ENCODE measurements around the gene OR51B2.
"Not testable (repeated sequence)": the region's sequence is repeated elsewhere in the genome, so short reads cannot be mapped to it uniquely, and the experiment has no call there.

OR51B2 gene

GRCh38 chr11:5297721-5298323 is 26.3 kb downstream of the OR51B2 start:
- Mint-ChIP-seq H3K27ac (no peak overlapping the region), H3K27me3 (no peaks in the 10 kb centered on the region)
- intact Hi-C loops (cut with micrococcal nuclease) = no loop called here

GRCh38 chr11:5294342-5294995 is 29.6 kb downstream of the OR51B2 start:
- H3K4me1 Mint-ChIP-seq (ENCODE audit: low read depth); H3K9me3 Mint-ChIP-seq; H3K27ac Mint-ChIP-seq; intact Hi-C loops (cut with micrococcal nuclease); H3K36me3 Mint-ChIP-seq (ENCODE audit: low read depth); H3K4me3 Mint-ChIP-seq; H3K27me3 Mint-ChIP-seq: not testable (repeated sequence)

More at GRCh38 chr11:5297721-5298323, 26.3 kb downstream of the OR51B2 start:
- Mint-ChIP-seq H3K4me1 (ENCODE audit: low read depth) (no peaks in the 10 kb centered on the region), H3K36me3 (ENCODE audit: low read depth) (no peaks in the 10 kb centered on the region), H3K9me3 (no peaks in the 10 kb centered on the region), H3K4me3 (no peak overlapping the region)

GRCh38 chr11:5293028-5293427 is 31.1 kb downstream of the OR51B2 start:
- no peaks in the 10 kb centered on the region for H3K27me3 Mint-ChIP-seq
- no peaks in the 10 kb centered on the region for H3K9me3 Mint-ChIP-seq
- H3K4me3 Mint-ChIP-seq = no peak overlapping the region
- H3K4me1 Mint-ChIP-seq (ENCODE audit: low read depth) = no peaks in the 10 kb centered on the region
- no peaks in the 10 kb centered on the region for H3K36me3 Mint-ChIP-seq (ENCODE audit: low read depth)
- intact Hi-C loops (cut with micrococcal nuclease) = no loop called here
- H3K27ac Mint-ChIP-seq = no peak overlapping the region

- H3K9me3 Mint-ChIP-seq = no peaks in the 10 kb centered on the region
- no peak overlapping the region for H3K27ac Mint-ChIP-seq
- intact Hi-C loops (cut with micrococcal nuclease) = no loop called here
- H3K4me3 Mint-ChIP-seq = no peak overlapping the region
- H3K27me3 Mint-ChIP-seq = no peaks in the 10 kb centered on the region
- no peaks in the 10 kb centered on the region for H3K36me3 Mint-ChIP-seq (ENCODE audit: low read depth)
- H3K4me1 Mint-ChIP-seq (ENCODE audit: low read depth) = no peaks in the 10 kb centered on the region
Observed at GRCh38 chr11:5291207-5291838, 32.8 kb downstream of the OR51B2 start.

DNA sequence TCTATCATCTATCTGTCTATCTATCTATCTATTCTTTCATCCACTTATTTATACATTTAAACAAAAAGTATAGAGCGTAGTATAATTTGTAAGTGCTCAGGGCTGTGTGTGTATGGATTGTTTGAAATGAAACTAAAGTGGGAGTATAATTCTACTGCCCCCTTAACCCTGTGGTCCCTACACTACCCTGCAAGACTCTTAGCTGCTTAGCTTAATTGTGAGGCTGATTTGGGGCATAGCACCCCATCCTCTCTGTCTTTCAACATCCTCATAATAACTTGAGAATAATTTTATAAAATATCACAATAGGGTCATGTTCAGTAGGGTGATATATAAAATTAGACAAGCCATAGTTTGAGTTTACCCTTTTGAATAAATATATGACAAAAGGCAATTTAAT is 34.0 kb downstream of the OR51B2 start:
- H3K4me1 Mint-ChIP-seq (ENCODE audit: low read depth) = no peaks in the 10 kb centered on the region
- no peaks in the 10 kb centered on the region for H3K9me3 Mint-ChIP-seq
- H3K4me3 Mint-ChIP-seq = no peak overlapping the region
- no peak overlapping the region for H3K27ac Mint-ChIP-seq
- intact Hi-C loops (cut with micrococcal nuclease) = no loop called here
- no peaks in the 10 kb centered on the region for H3K36me3 Mint-ChIP-seq (ENCODE audit: low read depth)
- H3K27me3 Mint-ChIP-seq = no peaks in the 10 kb centered on the region

DNA sequence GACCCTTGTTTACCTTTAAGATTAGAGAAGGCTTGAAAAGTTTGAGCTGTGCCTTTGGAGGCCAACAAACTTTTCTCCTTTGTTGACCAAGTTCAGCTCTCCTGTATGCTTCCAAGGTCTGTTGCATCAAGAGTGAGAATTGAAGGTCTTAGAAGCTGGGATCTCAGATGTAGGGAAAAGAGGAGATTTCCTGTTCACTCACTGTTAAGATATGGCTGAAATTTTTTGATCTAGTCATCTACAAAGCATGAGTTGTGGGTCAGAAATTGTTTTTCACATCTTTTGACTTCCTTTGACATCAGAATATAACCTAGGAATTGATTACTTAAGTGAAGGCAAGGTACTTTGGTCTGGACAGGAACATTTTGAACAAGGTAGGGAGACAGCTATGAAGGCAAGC is 34.4 kb downstream of the OR51B2 start:
- H3K4me1 Mint-ChIP-seq (ENCODE audit: low read depth) = no peaks in the 10 kb centered on the region
- H3K4me3 Mint-ChIP-seq = no peak overlapping the region
- H3K36me3 Mint-ChIP-seq (ENCODE audit: low read depth) = no peaks in the 10 kb centered on the region
- intact Hi-C loops (cut with micrococcal nuclease) = no loop called here
- H3K27me3 Mint-ChIP-seq = no peaks in the 10 kb centered on the region
- H3K27ac Mint-ChIP-seq = no peak overlapping the region
- H3K9me3 Mint-ChIP-seq = no peaks in the 10 kb centered on the region

- Mint-ChIP-seq H3K36me3 (ENCODE audit: low read depth) (no peaks in the 10 kb centered on the region), H3K27ac (no peak overlapping the region), H3K9me3 (no peaks in the 10 kb centered on the region), H3K27me3 (no peaks in the 10 kb centered on the region), H3K4me1 (ENCODE audit: low read depth) (no peaks in the 10 kb centered on the region), H3K4me3 (no peak overlapping the region)
- intact Hi-C loops (cut with micrococcal nuclease) = no loop called here
Observed at GRCh38 chr11:5288906-5289550, 35.1 kb downstream of the OR51B2 start.

- H3K4me3 Mint-ChIP-seq = no peak overlapping the region
- H3K9me3 Mint-ChIP-seq = no peaks in the 10 kb centered on the region
- no peaks in the 10 kb centered on the region for H3K4me1 Mint-ChIP-seq (ENCODE audit: low read depth)
- H3K27ac Mint-ChIP-seq = no peak overlapping the region
- intact Hi-C loops (cut with micrococcal nuclease) = no loop called here
- H3K36me3 Mint-ChIP-seq (ENCODE audit: low read depth) = no peaks in the 10 kb centered on the region
- H3K27me3 Mint-ChIP-seq = no peaks in the 10 kb centered on the region
Observed at GRCh38 chr11:5288108-5288905, 35.8 kb downstream of the OR51B2 start.

DNA sequence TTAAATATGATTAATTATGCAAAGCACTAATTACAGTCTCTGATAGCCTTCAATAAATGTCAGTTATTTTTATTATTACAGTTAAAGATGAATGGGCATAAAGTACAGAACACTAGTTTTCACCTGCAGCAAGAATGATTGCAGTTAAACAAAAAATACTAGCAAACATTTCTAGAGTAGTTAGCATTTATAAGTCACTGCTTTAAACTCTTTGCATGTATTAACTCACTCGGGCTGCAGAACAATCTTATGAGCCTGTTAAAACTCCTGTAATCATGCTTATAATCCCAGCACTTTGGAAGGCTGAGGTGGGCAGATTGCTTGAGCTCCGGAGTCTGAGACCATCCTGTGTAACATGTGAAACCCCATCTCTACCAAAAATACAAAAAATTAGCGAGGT is 37.2 kb downstream of the OR51B2 start:
- no peak overlapping the region for H3K4me3 Mint-ChIP-seq
- no peaks in the 10 kb centered on the region for H3K9me3 Mint-ChIP-seq
- no peaks in the 10 kb centered on the region for H3K36me3 Mint-ChIP-seq (ENCODE audit: low read depth)
- intact Hi-C loops (cut with micrococcal nuclease) = no loop called here
- no peaks in the 10 kb centered on the region for H3K4me1 Mint-ChIP-seq (ENCODE audit: low read depth)
- H3K27ac Mint-ChIP-seq = no peak overlapping the region
- no peaks in the 10 kb centered on the region for H3K27me3 Mint-ChIP-seq

- Mint-ChIP-seq H3K9me3 (no peaks in the 10 kb centered on the region), H3K36me3 (ENCODE audit: low read depth) (no peaks in the 10 kb centered on the region), H3K4me1 (ENCODE audit: low read depth) (no peaks in the 10 kb centered on the region), H3K27me3 (no peaks in the 10 kb centered on the region), H3K4me3 (no peak overlapping the region), H3K27ac (no peak overlapping the region)
- intact Hi-C loops (cut with micrococcal nuclease) = no loop called here
Observed at GRCh38 chr11:5286351-5286750, 37.7 kb downstream of the OR51B2 start.

- Mint-ChIP-seq H3K4me1 (ENCODE audit: low read depth) (peaks cover 1% of the 10 kb centered on the region), H3K27me3 (no peaks in the 10 kb centered on the region), H3K4me3 (no peak overlapping the region), H3K9me3 (no peaks in the 10 kb centered on the region), H3K36me3 (ENCODE audit: low read depth) (no peaks in the 10 kb centered on the region), H3K27ac (no peak overlapping the region)
- intact Hi-C loops (cut with micrococcal nuclease) = no loop called here
Observed at GRCh38 chr11:5285703-5286340, 38.3 kb downstream of the OR51B2 start.

DNA sequence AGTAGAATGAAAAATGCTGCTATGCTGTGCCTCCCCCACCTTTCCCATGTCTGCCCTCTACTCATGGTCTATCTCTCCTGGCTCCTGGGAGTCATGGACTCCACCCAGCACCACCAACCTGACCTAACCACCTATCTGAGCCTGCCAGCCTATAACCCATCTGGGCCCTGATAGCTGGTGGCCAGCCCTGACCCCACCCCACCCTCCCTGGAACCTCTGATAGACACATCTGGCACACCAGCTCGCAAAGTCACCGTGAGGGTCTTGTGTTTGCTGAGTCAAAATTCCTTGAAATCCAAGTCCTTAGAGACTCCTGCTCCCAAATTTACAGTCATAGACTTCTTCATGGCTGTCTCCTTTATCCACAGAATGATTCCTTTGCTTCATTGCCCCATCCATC is 39.5 kb downstream of the OR51B2 start:
- H3K27me3 Mint-ChIP-seq = no peaks in the 10 kb centered on the region

DNA sequence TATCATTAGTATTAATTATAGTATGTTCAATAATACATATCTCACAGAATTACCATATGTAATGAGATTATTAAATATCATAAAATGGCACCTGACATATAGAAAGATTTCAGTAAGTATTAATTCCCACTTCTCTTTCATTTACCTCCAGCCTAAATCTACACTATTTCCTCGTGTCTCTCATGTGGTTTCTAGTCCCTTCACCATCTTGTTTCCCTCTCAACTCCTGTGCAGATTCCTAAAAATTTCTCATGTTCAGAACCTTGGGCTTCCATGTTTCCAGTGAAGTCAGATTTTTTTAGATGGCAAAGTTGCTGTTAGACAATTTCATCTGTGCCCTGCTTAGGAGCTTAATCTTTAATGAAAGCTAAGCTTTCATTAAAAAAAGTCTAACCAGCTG is 40.2 kb downstream of the OR51B2 start:
- Mint-ChIP-seq H3K9me3 (no peaks in the 10 kb centered on the region), H3K27ac (no peak overlapping the region), H3K27me3 (no peaks in the 10 kb centered on the region), H3K4me1 (ENCODE audit: low read depth) (peaks cover 6% of the 10 kb centered on the region), H3K36me3 (ENCODE audit: low read depth) (no peaks in the 10 kb centered on the region), H3K4me3 (no peak overlapping the region)
- intact Hi-C loops (cut with micrococcal nuclease) = no loop called here

More for the DNA sequence above, 39.5 kb downstream of the OR51B2 start:
- Mint-ChIP-seq H3K36me3 (ENCODE audit: low read depth) (no peaks in the 10 kb centered on the region), H3K27ac (no peak overlapping the region), H3K4me1 (ENCODE audit: low read depth) (peaks cover 6% of the 10 kb centered on the region), H3K9me3 (no peaks in the 10 kb centered on the region), H3K4me3 (no peak overlapping the region)
- intact Hi-C loops (cut with micrococcal nuclease) = no loop called here

All from dendritic cell treated with granulocyte-macrophage colony-stimulating factor and Interleukin-4, amounts not matched to agents 40 ng/mL and 50 ng/mL, for 4 days (primary cell).